Smooth muscle cell (in vitro differentiated cells): ENCODE measurements around the gene CHTF18. TPM values are rescaled to one million over a fixed set of nuclear protein-coding genes. Genes with fewer than 3 reads are reported as not detected.
"Not testable (repeated sequence)": the region's sequence is repeated elsewhere in the genome, so short reads cannot be mapped to it uniquely, and the experiment has no call there.

ENCODE experiments used
- DNase-seq: peaks from one replicate; lab custom pipeline; 2025; ENCODE audit not compliant: unreplicated experiment; lab: John Stamatoyannopoulos, UW
- H2AFZ ChIP-seq: fragments of 200-600 bp; sonication (generic); 2 replicates; pipeline ENCODE4 v1.6.0; 2016; ENCODE audit warnings: antibody characterized with exemption, low read depth, mild to moderate bottlenecking
- H3F3A ChIP-seq: fragments of 200-600 bp; sonication (generic); 2 replicates; pipeline ENCODE4 v1.6.0; 2017; ENCODE audit warnings: antibody characterized with exemption, low read depth
- H3K27ac ChIP-seq: fragments of 200-600 bp; sonication (generic); 2 replicates; pipeline ENCODE4 v1.5.1; 2016; ENCODE audit warnings: low read depth, mild to moderate bottlenecking
- H3K27me3 ChIP-seq: fragments of 200-600 bp; sonication (generic); 2 replicates; pipeline ENCODE4 v1.6.1; 2016; ENCODE audit warnings: low read depth, mild to moderate bottlenecking
- H3K36me3 ChIP-seq: fragments of 200-600 bp; sonication (generic); 2 replicates; pipeline ENCODE4 v1.5.1; 2016; ENCODE audit warnings: low read depth
- H3K4me1 ChIP-seq: fragments of 200-600 bp; sonication (generic); 2 replicates; pipeline ENCODE4 v1.5.1; 2016; ENCODE audit warnings: low read depth
- H3K4me2 ChIP-seq: fragments of 200-600 bp; sonication (generic); 2 replicates; pipeline ENCODE4 v1.6.0; 2016; ENCODE audit warnings: mild to moderate bottlenecking
- H3K4me3 ChIP-seq: fragments of 200-600 bp; sonication (generic); 2 replicates; pipeline ENCODE4 v1.5.1; 2016; ENCODE audit warnings: mild to moderate bottlenecking
- H3K79me2 ChIP-seq: fragments of 200-600 bp; sonication (generic); 2 replicates; pipeline ENCODE4 v1.6.0; 2016; ENCODE audit warnings: low read depth, mild to moderate bottlenecking
- H3K9ac ChIP-seq: fragments of 200-600 bp; sonication (generic); 2 replicates; pipeline ENCODE4 v1.6.0; 2016; ENCODE audit warnings: low read depth
- H3K9me3 ChIP-seq: fragments of 200-600 bp; sonication (generic); replicated peaks from 2 replicates; pipeline ENCODE4 v1.5.1; 2016; ENCODE audit warnings: low read depth
- H4K20me1 ChIP-seq: fragments of 200-600 bp; sonication (generic); 2 replicates; pipeline ENCODE4 v1.6.0; 2016; ENCODE audit warnings: low read depth
- CTCF ChIP-seq: fragments of 200-600 bp; sonication (generic); IDR thresholded peaks from 2 replicates; pipeline ENCODE4 v1.5.1; 2017; ENCODE audit warnings: borderline replicate concordance, mild to moderate bottlenecking, antibody characterized with exemption; ENCODE audit not compliant: insufficient read depth, poor library complexity, severe bottlenecking
- WGBS: methylation state at CpG from one replicate; pipeline ENCODE4 v1.1.7; 2016; ENCODE audit warnings: low lambda C conversion rate; 5-methylcytosine and 5-hydroxymethylcytosine counted together
- polyA plus RNA-seq: library from polyadenylated mRNA; unstranded; fragments of >200 nt; fragmentation: Nextera tagmentation; extraction: Ambion mirVana; gene quantifications from 2 replicates; pipeline ENCODE4 v1.2.1, GENCODE V29; 2016
- total RNA-seq: library from RNA; depleted of rRNA; stranded (reverse); fragments of >200 nt; gene quantifications from 2 replicates; pipeline ENCODE4 v1.2.3, GENCODE V29; 2014

CHTF18 gene
- total and polyA plus RNA-seq, 2 experiments from 2014 or later: 27.2 to 33.2 TPM

- no peaks in the 10 kb centered on the region for H3K36me3 ChIP-seq
- H3K27ac ChIP-seq: no peak overlapping the region
- no peaks in the 10 kb centered on the region for H4K20me1 ChIP-seq
- H3K4me2 ChIP-seq: no peak overlapping the region
- no peaks in the 10 kb centered on the region for H3K9me3 ChIP-seq
- H3K4me1 ChIP-seq: no peaks in the 10 kb centered on the region
- no peaks in the 10 kb centered on the region for H3F3A ChIP-seq
- H3K9ac ChIP-seq: no peak overlapping the region
- no peak overlapping the region for H3K4me3 ChIP-seq
- no peak overlapping the region for H2AFZ ChIP-seq
- 87% methylated on average over 23 of the region's 36 CpGs for WGBS
- no peaks in the 10 kb centered on the region for H3K79me2 ChIP-seq
- no peak for DNase-seq
- no peaks in the 10 kb centered on the region for H3K27me3 ChIP-seq
- TF ChIP-seq CTCF: no peak
Measured at GRCh38 chr16:775236-775796, 13.1 kb upstream of the CHTF18 start.

- not testable (repeated sequence) for H3K27ac ChIP-seq, H3K9ac ChIP-seq
- whole genome bisulfite sequencing: 96% methylated on average over 10 of the region's 10 CpGs
Measured at GRCh38 chr16:776298-776697, 12.1 kb upstream of the CHTF18 start.

GRCh38 chr16:776824-777223 is 11.6 kb upstream of the CHTF18 start:
- Histone ChIP-seq H3K9me3 (no peaks in the 10 kb centered on the region), H3K9ac (no peak overlapping the region), H3K27ac (no peak overlapping the region), H3K4me1 (no peaks in the 10 kb centered on the region), H3K4me2 (no peak overlapping the region), H3K79me2 (no peaks in the 10 kb centered on the region), H4K20me1 (no peaks in the 10 kb centered on the region), H2AFZ (no peak overlapping the region), H3F3A (no peaks in the 10 kb centered on the region), H3K27me3 (no peaks in the 10 kb centered on the region), H3K36me3 (no peaks in the 10 kb centered on the region), H3K4me3 (no peak overlapping the region)
- WGBS: 95% methylated on average over 9 of the region's 9 CpGs
- no peak for TF ChIP-seq CTCF
- DNase-seq: no peak

More at GRCh38 chr16:776298-776697, 12.1 kb upstream of the CHTF18 start:
- not testable (repeated sequence) for H4K20me1 ChIP-seq, H3K4me1 ChIP-seq, H2AFZ ChIP-seq, H3K27me3 ChIP-seq, H3K36me3 ChIP-seq, H3K9me3 ChIP-seq, H3F3A ChIP-seq, DNase-seq, H3K4me2 ChIP-seq, H3K4me3 ChIP-seq, H3K79me2 ChIP-seq

- no peaks in the 10 kb centered on the region for H3K79me2 ChIP-seq
- no peaks in the 10 kb centered on the region for H3K36me3 ChIP-seq
- H2AFZ ChIP-seq: no peak overlapping the region
- no peaks in the 10 kb centered on the region for H3K27me3 ChIP-seq
- H3K4me3 ChIP-seq: no peak overlapping the region
- no peak overlapping the region for H3K9ac ChIP-seq
- no peaks in the 10 kb centered on the region for H3F3A ChIP-seq
- no peaks in the 10 kb centered on the region for H3K4me1 ChIP-seq
- peak overlapping the region; percentile 17 for H3K4me2 ChIP-seq
- H4K20me1 ChIP-seq: no peaks in the 10 kb centered on the region
- no peak for TF ChIP-seq CTCF
- H3K9me3 ChIP-seq: no peaks in the 10 kb centered on the region
- H3K27ac ChIP-seq: no peak overlapping the region
- 46% methylated on average over 16 of the region's 16 CpGs for WGBS
- no peak for DNase-seq
Measured at GRCh38 chr16:777826-778225, 10.6 kb upstream of the CHTF18 start.
